IPS-NIHi11 (cell line): Measurements from ENCODE around the gene ACOX3.
A peak's percentile ranks its signal among the peaks of the same experiment; 100 is the strongest.

Source experiments
- DNase-seq: peaks from one replicate; pipeline ENCODE4 v3.0.0; 2012; ENCODE audit warnings: mixed read lengths, low spot score

ACOX3 gene

DNA sequence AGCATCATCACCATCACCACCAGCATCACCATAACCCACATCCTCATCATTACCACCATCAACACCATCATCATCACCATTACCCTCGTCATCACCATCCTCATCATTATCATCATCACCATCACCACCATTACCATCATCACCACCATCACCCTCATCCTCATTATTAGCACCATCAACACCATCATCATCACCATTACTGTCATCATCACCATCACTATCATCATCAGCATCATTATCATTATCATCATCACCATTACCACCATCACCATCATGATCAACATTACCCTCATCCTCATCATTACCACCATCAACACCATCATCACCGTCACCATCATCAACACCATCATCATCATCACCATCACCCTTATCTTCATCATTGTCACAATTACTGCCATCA, 119.3 kb downstream of the ACOX3 start:
- DNase-seq, result no peak

- peak; percentile 60 for DNase-seq
Measured at GRCh38 chr4:8320386-8320750, 120.2 kb downstream of the ACOX3 start.

- no peak for DNase-seq
Measured at GRCh38 chr4:8319731-8320385, 120.7 kb downstream of the ACOX3 start.

GRCh38 chr4:8319061-8319460, 121.5 kb downstream of the ACOX3 start:
- DNase-seq, result no peak

DNA sequence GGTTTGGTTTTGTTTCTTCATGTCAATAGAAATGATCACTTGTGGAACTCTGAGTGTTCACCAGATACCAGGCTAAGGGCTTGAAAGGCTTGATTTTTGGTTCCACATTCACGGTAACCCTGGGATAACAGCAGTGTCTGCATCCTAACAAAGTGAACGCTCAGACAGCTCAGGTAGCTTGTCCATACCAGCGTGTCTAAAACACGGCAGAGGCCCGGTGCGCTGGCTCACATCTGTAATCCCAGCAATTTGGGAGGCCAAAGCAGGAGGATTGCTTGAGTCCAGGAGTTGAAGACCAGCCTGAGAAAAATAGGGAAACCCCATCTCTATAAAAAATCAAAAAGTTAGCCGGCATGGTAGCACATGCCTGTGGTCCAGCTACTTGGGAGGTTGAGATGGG, 122.0 kb downstream of the ACOX3 start:
- DNase-seq, result no peak

- no peak for DNase-seq
Measured at GRCh38 chr4:8317474-8317873, 123.0 kb downstream of the ACOX3 start.

GRCh38 chr4:8316911-8317351, 123.6 kb downstream of the ACOX3 start:
- no peak for DNase-seq
